ENCODE results near the gene B4GALNT4.

DNA sequence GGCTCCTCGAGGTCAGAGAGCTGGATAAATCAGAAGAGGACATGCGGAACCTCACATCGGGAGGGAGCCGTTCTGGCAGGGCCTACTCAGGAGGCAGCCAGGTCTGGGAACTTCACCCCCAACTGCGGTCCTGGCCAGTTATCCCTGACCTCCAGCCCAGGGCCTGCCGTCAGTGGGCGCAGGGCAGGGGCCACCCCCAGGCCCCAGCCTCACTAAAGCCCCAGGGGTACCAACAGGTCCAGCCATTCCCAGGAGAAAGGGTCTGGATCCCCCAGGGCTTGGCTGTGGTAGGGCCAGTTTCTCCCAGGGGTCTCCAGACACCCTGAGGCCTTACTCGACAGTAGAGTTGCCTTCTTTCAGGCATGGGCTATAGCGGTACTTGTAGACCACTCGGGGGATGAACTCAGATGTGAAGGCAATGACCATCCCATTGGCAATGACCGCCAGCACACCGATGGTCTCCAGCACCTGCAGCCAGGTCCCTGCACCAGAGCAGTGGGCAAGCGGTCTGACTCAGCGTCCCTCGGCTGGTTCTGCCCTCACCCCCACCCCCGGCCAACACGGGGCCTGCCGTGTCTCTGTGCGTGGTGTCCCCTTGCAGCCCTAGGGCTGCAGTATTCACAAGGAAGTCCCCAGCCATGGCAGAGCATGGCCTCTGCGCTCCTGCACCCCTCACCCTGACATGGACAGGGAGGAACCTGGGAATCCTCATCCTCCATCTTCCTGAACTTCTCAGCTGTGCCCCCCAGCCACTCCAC is 50.1 kb downstream of the B4GALNT4 start:
- TF ChIP-seq, protein P1, sequence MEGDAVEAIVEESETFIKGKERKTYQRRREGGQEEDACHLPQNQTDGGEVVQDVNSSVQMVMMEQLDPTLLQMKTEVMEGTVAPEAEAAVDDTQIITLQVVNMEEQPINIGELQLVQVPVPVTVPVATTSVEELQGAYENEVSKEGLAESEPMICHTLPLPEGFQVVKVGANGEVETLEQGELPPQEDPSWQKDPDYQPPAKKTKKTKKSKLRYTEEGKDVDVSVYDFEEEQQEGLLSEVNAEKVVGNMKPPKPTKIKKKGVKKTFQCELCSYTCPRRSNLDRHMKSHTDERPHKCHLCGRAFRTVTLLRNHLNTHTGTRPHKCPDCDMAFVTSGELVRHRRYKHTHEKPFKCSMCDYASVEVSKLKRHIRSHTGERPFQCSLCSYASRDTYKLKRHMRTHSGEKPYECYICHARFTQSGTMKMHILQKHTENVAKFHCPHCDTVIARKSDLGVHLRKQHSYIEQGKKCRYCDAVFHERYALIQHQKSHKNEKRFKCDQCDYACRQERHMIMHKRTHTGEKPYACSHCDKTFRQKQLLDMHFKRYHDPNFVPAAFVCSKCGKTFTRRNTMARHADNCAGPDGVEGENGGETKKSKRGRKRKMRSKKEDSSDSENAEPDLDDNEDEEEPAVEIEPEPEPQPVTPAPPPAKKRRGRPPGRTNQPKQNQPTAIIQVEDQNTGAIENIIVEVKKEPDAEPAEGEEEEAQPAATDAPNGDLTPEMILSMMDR (IDR thresholded peaks at IDR 0.05; ENCODE audit: low read length) = no peak
- no peak for TF ChIP-seq EZH2 (IDR thresholded peaks at IDR 0.05; ENCODE audit: borderline replicate concordance, low read length)

Measured in OCI-LY1 (cell line).